Muscle of arm (tissue), 12 donors: ENCODE measurements around the gene AQP1. TPM values are rescaled to one million over a fixed set of nuclear protein-coding genes. Genes with fewer than 3 reads are reported as not detected.

Source experiments
- DNase-seq: peaks from one replicate; pipeline ENCODE4 v3.0.0-alpha.2; 2013
- polyA plus RNA-seq, 12 donors: library from polyadenylated mRNA; unstranded; fragments of 120-200 nt; gene quantifications; one replicate each; pipeline ENCODE4 v1.2.1, GENCODE V29; 2013; ENCODE audit not compliant: insufficient read length in 12 of 12

The AQP1 gene
- polyA plus RNA-seq, 12 donors: 76.8 to 135 (median 91.9) TPM; not detected in 1

GRCh38 chr7:30971840-30972563, 60.3 kb downstream of the AQP1 start:
- no peak for DNase-seq

GRCh38 chr7:30973292-30973691, 61.6 kb downstream of the AQP1 start:
- DNase-seq: no peak

- DNase-seq: no peak
These were observed 62.3 kb downstream of the AQP1 start for GRCh38 chr7:30973791-30974604.

- DNase-seq: peak; percentile 26
These were observed 63.1 kb downstream of the AQP1 start for GRCh38 chr7:30974605-30975255.

Other genes with a start within 250 kb of the AQP1 start
- 1 to 10 TPM in 10 of 12 donors, under 1 TPM in 1, not detected in 1; 0.97 to 8.0 (median 3.3) TPM for gene CRHR2, start 229.4 kb upstream of the AQP1 start, polyA plus RNA-seq
- gene INMT, start 159.7 kb upstream of the AQP1 start, polyA plus RNA-seq: 10 to 100 TPM in 3 of 12 donors, 1 to 10 TPM in 8, not detected in 1; 2.8 to 11.9 (median 9.4) TPM
- gene MINDY4, start 140.4 kb upstream of the AQP1 start, polyA plus RNA-seq: 10 to 100 TPM in 1 of 12 donors, 1 to 10 TPM in 10, not detected in 1; 3.8 to 20.0 (median 5.3) TPM
- 1 to 10 TPM in 5 of 12 donors, under 1 TPM in 4, not detected in 3; 0.60 to 2.3 (median 1.1) TPM for gene GHRHR, start 52.1 kb downstream of the AQP1 start, polyA plus RNA-seq
- 10 to 100 TPM in 3 of 12 donors, 1 to 10 TPM in 8, not detected in 1; 4.1 to 10.7 (median 8.1) TPM for gene ADCYAP1R1, start 140.5 kb downstream of the AQP1 start, polyA plus RNA-seq